H1 (cell line): Measurements from ENCODE around the gene ITPR3. TPM values are rescaled to one million over a fixed set of nuclear protein-coding genes. Genes with fewer than 3 reads are reported as not detected.

Experiments
- CTCF ChIA-PET: fragments of 300-600 bp; sonication (Branson Sonifier 250); formaldehyde crosslinking; loops from one replicate; lab custom pipeline; 2021; ENCODE audit not compliant: partially characterized antibody; lab: Charles Lee
- POLR2A ChIA-PET: fragments of 300-600 bp; sonication (Branson Sonifier 250); formaldehyde crosslinking; loops from one replicate; lab custom pipeline; 2021; ENCODE audit warnings: inconsistent platforms; ENCODE audit not compliant: partially characterized antibody; lab: Charles Lee
- DNase-seq, 2 experiments: peaks; one replicate each; pipeline versions ENCODE4 v3.0.0 to v3.0.0-alpha.2; 2010 to 2022; ENCODE audit warnings: low spot score in 2 of 2, low read depth in 1 of 2, mixed read lengths in 1 of 2
- FAIRE-seq: peaks from 2 replicates; lab custom pipeline; 2011; peaks lifted over from hg19 to GRCh38; lab: Jason Lieb, UNC
- H2AFZ ChIP-seq: 2 replicates; pipeline ENCODE4 v1.8.1; 2012; ENCODE audit warnings: low read length, inconsistent platforms
- H2AK5ac ChIP-seq: 2 replicates; pipeline ENCODE4 v1.6.1; 2013; ENCODE audit warnings: low read depth, low read length
- H2BK120ac ChIP-seq: replicated peaks from 2 replicates; pipeline ENCODE3; 2013; ENCODE audit warnings: low read depth, low read length, inconsistent platforms
- H2BK12ac ChIP-seq: 2 replicates; pipeline ENCODE4 v1.6.1; 2013; ENCODE audit warnings: low read depth, low read length
- H2BK15ac ChIP-seq: 2 replicates; pipeline ENCODE4 v1.6.1; 2013; ENCODE audit warnings: low read length
- H2BK20ac ChIP-seq: 2 replicates; pipeline ENCODE4 v1.6.1; 2013; ENCODE audit warnings: low read length
- H2BK5ac ChIP-seq: 2 replicates; pipeline ENCODE4 v1.6.1; 2013; ENCODE audit warnings: low read depth, low read length
- H3K14ac ChIP-seq: 2 replicates; pipeline ENCODE4 v1.6.1; 2013; ENCODE audit warnings: inconsistent platforms; ENCODE audit not compliant: insufficient read length
- H3K18ac ChIP-seq: 2 replicates; pipeline ENCODE4 v1.6.1; 2013; ENCODE audit warnings: low read length; ENCODE audit errors: extremely low read depth
- H3K23ac ChIP-seq: 2 replicates; pipeline ENCODE4 v1.6.1; 2013; ENCODE audit warnings: inconsistent platforms; ENCODE audit not compliant: insufficient read length
- H3K23me2 ChIP-seq: 2 replicates; pipeline ENCODE4 v1.6.1; 2013; ENCODE audit warnings: low read depth, low read length
- H3K27ac ChIP-seq: 2 replicates; pipeline ENCODE4 v1.6.1; 2011; ENCODE audit warnings: low read depth, low read length, inconsistent platforms
- H3K27me3 ChIP-seq, 4 experiments: replicated peaks in 1 of 4; 1 replicate in 1 of 4; 2 replicates in 3 of 4; pipeline versions ENCODE4 v1.6.1 to v1.8.1; 2011 to 2013; ENCODE audit warnings: low read length in 3 of 4, mild to moderate bottlenecking in 3 of 4, inconsistent platforms in 2 of 4, mixed read lengths in 2 of 4, moderate library complexity in 1 of 4; ENCODE audit not compliant: control insufficient read depth in 3 of 4, insufficient read depth in 3 of 4; ENCODE audit errors: extremely low read depth in 1 of 4
- H3K36me3 ChIP-seq, 4 experiments: 2 replicates each; pipeline versions ENCODE4 v1.6.1 to v1.8.1; 2011 to 2013; ENCODE audit warnings: mild to moderate bottlenecking in 4 of 4, low read length in 3 of 4, moderate library complexity in 2 of 4, control low read depth in 1 of 4, inconsistent platforms in 1 of 4; ENCODE audit not compliant: insufficient read depth in 4 of 4, control insufficient read depth in 2 of 4
- H3K4ac ChIP-seq: replicated peaks from 2 replicates; pipeline ENCODE3; 2013; ENCODE audit warnings: low read length, low read depth, mixed read lengths, inconsistent platforms; ENCODE audit not compliant: insufficient read length
- H3K4me1 ChIP-seq, 4 experiments: replicated peaks in 1 of 4; 1 replicate in 1 of 4; 2 replicates in 3 of 4; pipeline versions ENCODE4 v1.6.1 to v1.8.1; 2011 to 2013; ENCODE audit warnings: low read length in 3 of 4, inconsistent platforms in 2 of 4, mixed read lengths in 1 of 4; ENCODE audit not compliant: insufficient read depth in 4 of 4, control insufficient read depth in 3 of 4
- H3K4me2 ChIP-seq, 2 experiments: 2 replicates each; pipeline versions ENCODE4 v1.6.1 to v1.8.1; 2011 to 2013; ENCODE audit warnings: low read depth in 2 of 2, low read length in 2 of 2, control low read depth in 1 of 2, inconsistent platforms in 1 of 2, mild to moderate bottlenecking in 1 of 2; ENCODE audit not compliant: insufficient read depth in 1 of 2
- H3K4me3 ChIP-seq, 4 experiments: fragments of 200-600, 300-600 bp in 1 of 4; sonication (generic), shearing (Covaris generic), sonication (Bioruptor Twin) in 1 of 4; 2 replicates each; pipeline versions ENCODE4 v1.5.1 to v1.8.1; 2011 to 2016; ENCODE audit warnings: low read length in 4 of 4, low read depth in 3 of 4, control low read depth in 2 of 4, inconsistent platforms in 2 of 4, mild to moderate bottlenecking in 2 of 4, mixed read lengths in 1 of 4, moderate library complexity in 1 of 4; ENCODE audit not compliant: insufficient read depth in 2 of 4; ENCODE audit errors: extremely low read depth in 1 of 4
- H3K56ac ChIP-seq: replicated peaks from 2 replicates; pipeline ENCODE3; 2013; ENCODE audit warnings: low read depth, mild to moderate bottlenecking, mixed read lengths, low read length, inconsistent platforms; ENCODE audit not compliant: insufficient read length
- H3K79me1 ChIP-seq: 2 replicates; pipeline ENCODE4 v1.6.1; 2013; ENCODE audit warnings: low read depth, low read length, control low read depth
- H3K79me2 ChIP-seq, 2 experiments: 2 replicates each; pipeline versions ENCODE4 v1.6.1 to v1.8.1; 2012 to 2013; ENCODE audit warnings: low read length in 2 of 2, mild to moderate bottlenecking in 2 of 2, inconsistent platforms in 1 of 2; ENCODE audit not compliant: insufficient read depth in 2 of 2, control insufficient read depth in 1 of 2
- H3K9ac ChIP-seq, 4 experiments: replicated peaks in 1 of 4; 1 replicate in 1 of 4; 2 replicates in 3 of 4; pipeline versions ENCODE4 v1.6.1 to v1.8.1; 2011 to 2013; ENCODE audit warnings: low read depth in 3 of 4, low read length in 3 of 4, control low read depth in 2 of 4, mild to moderate bottlenecking in 2 of 4, moderate library complexity in 2 of 4, inconsistent platforms in 1 of 4; ENCODE audit errors: extremely low read depth in 1 of 4
- H3K9me3 ChIP-seq, 2 experiments: 2 replicates each; pipeline versions ENCODE4 v1.6.1 to v1.8.1; 2012 to 2013; ENCODE audit warnings: mild to moderate bottlenecking in 2 of 2, moderate library complexity in 2 of 2, control low read depth in 1 of 2, inconsistent platforms in 1 of 2, low read depth in 1 of 2, low read length in 1 of 2, mixed read lengths in 1 of 2; ENCODE audit not compliant: insufficient read depth in 2 of 2
- H4K20me1 ChIP-seq, 2 experiments: replicated peaks in 1 of 2; 2 replicates each; pipeline versions ENCODE3 to v1.8.1; 2011 to 2013; ENCODE audit warnings: inconsistent platforms in 2 of 2, low read length in 2 of 2, mild to moderate bottlenecking in 1 of 2; ENCODE audit not compliant: insufficient read depth in 2 of 2, control insufficient read depth in 1 of 2
- H4K5ac ChIP-seq: 2 replicates; pipeline ENCODE4 v1.6.1; 2013; ENCODE audit warnings: low read length, low read depth, mixed read lengths, inconsistent platforms; ENCODE audit not compliant: insufficient read length
- H4K8ac ChIP-seq: 2 replicates; pipeline ENCODE4 v1.8.0; 2013; ENCODE audit warnings: mild to moderate bottlenecking, moderate library complexity, low read length, inconsistent platforms; ENCODE audit not compliant: insufficient read depth; ENCODE audit errors: extremely low read depth
- H4K91ac ChIP-seq: replicated peaks from 2 replicates; pipeline ENCODE3; 2013; ENCODE audit warnings: low read length, mixed read lengths, inconsistent platforms; ENCODE audit not compliant: insufficient read length
- CREB1 ChIP-seq: IDR thresholded peaks from 2 replicates; pipeline ENCODE4 v1.6.1; 2012; ENCODE audit warnings: inconsistent platforms
- EGR1 ChIP-seq: IDR thresholded peaks from 2 replicates; pipeline ENCODE4 v1.6.1; 2011; ENCODE audit warnings: low read depth, low read length, borderline replicate concordance
- GTF2F1 ChIP-seq: IDR thresholded peaks from 2 replicates; pipeline ENCODE4 v1.6.1; 2012; ENCODE audit warnings: low read depth, low read length, improper control_type of control experiment, borderline replicate concordance
- JUN ChIP-seq: IDR thresholded peaks from 2 replicates; pipeline ENCODE4 v1.6.1; 2011; ENCODE audit warnings: low read depth, mild to moderate bottlenecking, improper control_type of control experiment, low read length
- POLR2A ChIP-seq, 2 experiments: IDR thresholded peaks; 1 replicate in 1 of 2; 2 replicates in 1 of 2; pipeline ENCODE4 v1.6.1; 2011; ENCODE audit warnings: low read depth in 2 of 2, low read length in 2 of 2, mild to moderate bottlenecking in 2 of 2; ENCODE audit errors: control extremely low read depth in 1 of 2
- POLR2AphosphoS5 ChIP-seq: IDR thresholded peaks from 2 replicates; pipeline ENCODE4 v1.6.1; 2011; ENCODE audit warnings: low read depth, low read length
- TCF12 ChIP-seq: IDR thresholded peaks from 2 replicates; pipeline ENCODE4 v1.6.1; 2011; ENCODE audit warnings: low read depth, mild to moderate bottlenecking, low read length
- ZNF274 ChIP-seq: IDR thresholded peaks from 2 replicates; pipeline ENCODE4 v1.7.0; 2012; ENCODE audit warnings: low read length, borderline replicate concordance; ENCODE audit errors: extremely low read depth
- WGBS, 2 experiments: shearing (Covaris generic) in 1 of 2; methylation state at CpG; one replicate each; pipeline versions ENCODE4 v1.1.6 to v1.1.7; 2013 to 2015; ENCODE audit warnings: low lambda C conversion rate in 2 of 2, mixed read lengths in 2 of 2, inconsistent platforms in 1 of 2, low coverage in 1 of 2, missing lambda C conversion rate in 1 of 2; ENCODE audit not compliant: insufficient replicate concordance in 2 of 2, insufficient coverage in 1 of 2, insufficient read length in 1 of 2; ENCODE audit errors: extremely low coverage in 1 of 2, missing lambda C conversion rate in 1 of 2; 5-methylcytosine and 5-hydroxymethylcytosine counted together
- polyA plus RNA-seq, 7 experiments: library from polyadenylated mRNA; depleted of rRNA in 3 of 7; stranded (reverse) in 5 of 7; unstranded in 2 of 7; fragments of >200 nt in 5 of 7; fragments of 200-250 nt in 2 of 7; gene quantifications; 1 replicate in 5 of 7; 2 replicates in 1 of 7; 4 replicates in 1 of 7; pipeline versions ENCODE4 v1.2.1 to v1.2.3, GENCODE V29; 2011 to 2013; ENCODE audit warnings: missing spikeins in 2 of 7, mixed read lengths in 2 of 7
- total RNA-seq: library from RNA; stranded (reverse); fragmentation: NEBNext Ultra II Directional; extraction: Animal tissue kit (Norgen Biotek cat#: 25700); gene quantifications from 2 replicates; pipeline ENCODE4 v1.2.1, GENCODE V29; 2021
- TF ChIP-seq, protein P1 (sequence below): IDR thresholded peaks from 2 replicates; pipeline ENCODE4 v1.6.1; 2012; ENCODE audit warnings: inconsistent platforms

Gene ITPR3
- total and polyA plus RNA-seq, 2 of the 8 experiments (the other 6 are each of a cell fraction or from before 2014, with no cell fraction given): 29.1 to 45.7 TPM

DNA sequence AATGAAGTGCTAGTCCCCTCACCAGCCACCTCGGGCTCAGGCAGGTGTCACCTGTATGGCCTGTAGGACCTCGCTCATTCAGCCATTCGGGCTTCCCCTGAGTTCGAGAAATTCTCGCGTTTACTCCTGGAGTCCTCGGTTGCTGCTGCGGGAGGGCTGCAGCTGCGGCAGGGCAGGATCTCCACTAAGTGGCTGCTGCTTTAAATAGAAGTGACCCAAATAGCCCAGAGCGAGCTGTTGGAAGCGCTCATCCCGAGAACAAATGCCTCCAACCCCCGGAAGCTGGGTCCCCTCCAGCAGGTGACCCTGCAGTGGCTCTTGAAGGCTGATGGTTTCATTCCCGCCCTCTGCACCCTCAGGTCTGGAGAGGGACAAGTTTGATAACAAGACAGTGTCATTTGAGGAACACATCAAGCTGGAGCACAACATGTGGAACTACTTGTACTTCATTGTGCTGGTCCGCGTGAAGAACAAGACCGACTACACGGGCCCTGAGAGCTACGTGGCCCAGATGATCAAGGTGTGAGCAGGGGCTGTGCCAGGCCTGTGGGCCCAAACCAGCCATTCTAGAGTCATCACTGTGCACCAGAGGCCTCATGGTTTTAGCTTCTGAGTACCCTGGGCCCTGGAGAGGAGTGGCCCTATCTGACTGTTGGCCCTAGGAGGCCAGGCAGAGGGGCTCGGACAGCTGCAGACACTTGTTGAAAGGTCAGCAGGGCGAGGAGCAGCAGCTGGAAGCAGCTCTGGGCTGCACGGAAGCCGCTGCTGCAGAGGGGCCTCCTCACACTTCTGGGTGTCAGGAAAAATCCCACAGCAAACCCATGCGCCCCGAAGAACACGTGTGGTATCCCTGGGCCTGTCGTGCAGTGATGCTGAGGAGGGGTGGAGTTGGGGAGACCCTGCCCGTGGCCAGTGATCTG is 72.3 kb downstream of the ITPR3 start:
- no peaks in the 10 kb centered on the region for H3K23me2 ChIP-seq
- no peak overlapping the region for H2BK12ac ChIP-seq
- H2AFZ ChIP-seq: no peak overlapping the region
- no peak overlapping the region for H2AK5ac ChIP-seq
- H3K4me3 ChIP-seq: no peak overlapping the region
- no peak overlapping the region for H3K56ac ChIP-seq
- H3K14ac ChIP-seq: no peak overlapping the region
- no peak overlapping the region for H4K91ac ChIP-seq
- no peak overlapping the region for H3K23ac ChIP-seq
- H2BK120ac ChIP-seq: no peak overlapping the region
- H3K18ac ChIP-seq: no peak overlapping the region
- no peak overlapping the region; the same call in 1 of the 2 replicates for H4K8ac ChIP-seq
- H2BK20ac ChIP-seq: no peak overlapping the region
- 92% methylated on average over 28 of the region's 28 CpGs; no CpG with 5 or more reads in 1 of the 2 experiments for WGBS, 2 experiments
- H3K27ac ChIP-seq: no peak overlapping the region
- H3K4me1 ChIP-seq: peaks cover 0 to 10% (median 1%) of the 10 kb centered on the region in 4 experiments; a peak in 4 of 7 replicates
- ChIA-PET CTCF (interaction anchor here (1.1 to 2.9 kb wide), 10 partner anchors 9 to 113 kb away, joined by 4 to 16 read pairs (median 7); partner anchors contain the start of genes BAK1 and UQCC2), POLR2A (interaction anchor here (0.7 to 3.1 kb wide), 15 partner anchors 9 to 416 kb away, joined by 3 to 16 read pairs (median 3); partner anchors contain the start of genes B3GALT4, ITPR3 and UQCC2)
- peaks cover 24 to 62% (median 42%) of the 10 kb centered on the region in 4 experiments for H3K36me3 ChIP-seq
- no peaks in the 10 kb centered on the region for H3K9me3 ChIP-seq
- no peak overlapping the region for H2BK15ac ChIP-seq
- H4K5ac ChIP-seq: no peak overlapping the region
- no peak overlapping the region; the same call in 1 of the 2 replicates for H2BK5ac ChIP-seq
- H3K27me3 ChIP-seq: no peaks in the 10 kb centered on the region
- 0 out of 3 replicates have a peak, but pooled peaks of 1 of the 2 experiments have one; percentile 10 for TF ChIP-seq POLR2A (IDR thresholded peaks at IDR 0.05; ENCODE audit: control extremely low read depth in 1 of 2, low read depth in 2 of 2, low read length in 2 of 2)
- no peak for TF ChIP-seq ZNF274
- no peak for TF ChIP-seq EGR1
- TF ChIP-seq, protein P1, sequence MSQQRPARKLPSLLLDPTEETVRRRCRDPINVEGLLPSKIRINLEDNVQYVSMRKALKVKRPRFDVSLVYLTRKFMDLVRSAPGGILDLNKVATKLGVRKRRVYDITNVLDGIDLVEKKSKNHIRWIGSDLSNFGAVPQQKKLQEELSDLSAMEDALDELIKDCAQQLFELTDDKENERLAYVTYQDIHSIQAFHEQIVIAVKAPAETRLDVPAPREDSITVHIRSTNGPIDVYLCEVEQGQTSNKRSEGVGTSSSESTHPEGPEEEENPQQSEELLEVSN: no peak
- TF ChIP-seq JUN: no peak
- no peak for TF ChIP-seq CREB1
- no peak for TF ChIP-seq GTF2F1
- TF ChIP-seq TCF12: no peak
- TF ChIP-seq POLR2AphosphoS5: 0 out of 2 replicates have a peak, but pooled peaks have one; percentile 12
- no peak overlapping the region for H3K9ac ChIP-seq
- DNase-seq (no peak), FAIRE-seq (no peak)
- H4K20me1 ChIP-seq: peaks cover 7 to 12% of the 10 kb centered on the region in 2 experiments
- H3K79me2 ChIP-seq: no peaks in the 10 kb centered on the region
- no peaks in the 10 kb centered on the region for H3K79me1 ChIP-seq
- no peak overlapping the region for H3K4me2 ChIP-seq
- no peak overlapping the region for H3K4ac ChIP-seq
